GM19438 (cell line): ENCODE measurements around the gene DCXR.

Source experiments
- ATAC-seq: cut with Tn5 transposase; IDR thresholded peaks from one replicate; pipeline ENCODE4 v1.9.1; 2021; ENCODE audit warnings: low read depth; ENCODE audit not compliant: unreplicated experiment

Gene DCXR

GRCh38 chr17:82015311-82015971 lies 22.1 kb downstream of the DCXR start:
- no peak for ATAC-seq

GRCh38 chr17:82014971-82015310 lies 22.6 kb downstream of the DCXR start:
- ATAC-seq, result no peak

- ATAC-seq, result no peak
Measured at GRCh38 chr17:82014432-82014831, 23.1 kb downstream of the DCXR start.

GRCh38 chr17:82013772-82014321 lies 23.6 kb downstream of the DCXR start:
- no peak for ATAC-seq

- no peak for ATAC-seq
Measured at GRCh38 chr17:82013341-82013740, 24.2 kb downstream of the DCXR start.

GRCh38 chr17:82012640-82013295 lies 24.7 kb downstream of the DCXR start:
- ATAC-seq, result no peak

GRCh38 chr17:82012261-82012639 lies 25.2 kb downstream of the DCXR start:
- ATAC-seq, result no peak

GRCh38 chr17:82011617-82012187 lies 25.8 kb downstream of the DCXR start:
- no peak for ATAC-seq

- ATAC-seq, result no peak
Measured at GRCh38 chr17:82010575-82011525, 26.6 kb downstream of the DCXR start.

GRCh38 chr17:82009413-82009812 lies 28.1 kb downstream of the DCXR start:
- no peak for ATAC-seq

- ATAC-seq, result no peak
Measured at GRCh38 chr17:82008941-82009405, 28.5 kb downstream of the DCXR start.

GRCh38 chr17:82008258-82008940 lies 29.1 kb downstream of the DCXR start:
- ATAC-seq, result no peak

- ATAC-seq, result no peak
Measured at GRCh38 chr17:82007495-82008257, 29.8 kb downstream of the DCXR start.

- no peak for ATAC-seq
Measured at GRCh38 chr17:82007228-82007494, 30.3 kb downstream of the DCXR start.

- no peak for ATAC-seq
Measured at GRCh38 chr17:82006468-82007227, 30.8 kb downstream of the DCXR start.

GRCh38 chr17:82005701-82006348 lies 31.7 kb downstream of the DCXR start:
- no peak for ATAC-seq

- ATAC-seq, result no peak
Measured at GRCh38 chr17:82004517-82005455, 32.7 kb downstream of the DCXR start.
